ENCODE results near the gene ITGB6.

DNA sequence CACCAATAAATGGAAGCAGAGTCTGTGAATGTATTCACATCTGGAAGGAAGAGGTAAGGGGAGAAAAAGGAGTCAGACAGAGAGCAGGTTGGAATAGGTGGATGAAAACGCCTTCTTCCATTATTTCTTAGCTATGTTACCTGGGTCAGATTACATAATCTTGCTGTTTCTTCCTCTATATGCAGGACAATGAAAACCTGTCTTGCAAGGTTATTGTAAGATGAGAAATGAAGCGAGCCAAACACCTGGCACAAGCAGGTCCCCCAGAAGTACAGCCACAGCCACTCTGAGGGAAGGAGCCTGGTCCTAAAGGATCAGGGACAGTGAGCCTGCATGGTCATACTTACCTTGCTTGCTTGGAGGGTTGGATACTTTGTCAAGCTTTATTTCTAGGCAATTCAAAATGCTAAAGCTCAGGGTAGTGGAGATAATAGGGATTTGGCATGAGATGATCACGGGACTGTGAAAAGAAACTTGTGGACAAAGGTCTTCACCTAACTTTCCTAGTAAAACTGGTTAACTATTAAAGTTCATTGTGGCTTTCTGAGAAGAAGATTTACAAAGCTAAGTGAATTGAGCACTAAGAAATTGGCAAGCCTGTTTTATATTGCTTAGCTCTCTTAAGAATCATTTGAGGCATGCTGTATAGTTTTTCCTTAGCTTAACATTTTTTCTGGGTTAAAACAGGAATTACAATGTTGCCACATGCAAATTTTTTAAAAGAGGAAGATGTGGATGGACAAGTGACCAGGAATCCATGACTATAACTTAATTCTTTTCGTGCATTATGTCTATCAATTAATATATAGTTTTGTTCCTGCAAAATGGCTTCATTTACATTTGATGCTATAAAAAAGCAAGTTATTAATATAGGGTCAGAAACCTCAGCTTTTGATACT lies 121.9 kb downstream of the ITGB6 start:
- TF ChIP-seq, protein P1, sequence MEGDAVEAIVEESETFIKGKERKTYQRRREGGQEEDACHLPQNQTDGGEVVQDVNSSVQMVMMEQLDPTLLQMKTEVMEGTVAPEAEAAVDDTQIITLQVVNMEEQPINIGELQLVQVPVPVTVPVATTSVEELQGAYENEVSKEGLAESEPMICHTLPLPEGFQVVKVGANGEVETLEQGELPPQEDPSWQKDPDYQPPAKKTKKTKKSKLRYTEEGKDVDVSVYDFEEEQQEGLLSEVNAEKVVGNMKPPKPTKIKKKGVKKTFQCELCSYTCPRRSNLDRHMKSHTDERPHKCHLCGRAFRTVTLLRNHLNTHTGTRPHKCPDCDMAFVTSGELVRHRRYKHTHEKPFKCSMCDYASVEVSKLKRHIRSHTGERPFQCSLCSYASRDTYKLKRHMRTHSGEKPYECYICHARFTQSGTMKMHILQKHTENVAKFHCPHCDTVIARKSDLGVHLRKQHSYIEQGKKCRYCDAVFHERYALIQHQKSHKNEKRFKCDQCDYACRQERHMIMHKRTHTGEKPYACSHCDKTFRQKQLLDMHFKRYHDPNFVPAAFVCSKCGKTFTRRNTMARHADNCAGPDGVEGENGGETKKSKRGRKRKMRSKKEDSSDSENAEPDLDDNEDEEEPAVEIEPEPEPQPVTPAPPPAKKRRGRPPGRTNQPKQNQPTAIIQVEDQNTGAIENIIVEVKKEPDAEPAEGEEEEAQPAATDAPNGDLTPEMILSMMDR (IDR thresholded peaks at IDR 0.05) = no peak
- no peak for TF ChIP-seq POLR2A (IDR thresholded peaks at IDR 0.05)

Measured in right lobe of liver (tissue), 4 donors.